Gastrocnemius medialis (tissue), 4 donors: Measurements from ENCODE around the gene MRAP.

Experiments
- CTCF ChIP-seq, 5 experiments: fragments of 450-650 bp in 3 of 5; fragments of 200-600 bp in 2 of 5; sonication (generic) in 2 of 5; IDR thresholded peaks in 4 of 5; conservative IDR thresholded peaks in 1 of 5; 1 replicate in 4 of 5; 2 replicates in 1 of 5; pipeline ENCODE4 v1.5.1; 2016 to 2019; ENCODE audit warnings: antibody characterized with exemption in 5 of 5, mild to moderate bottlenecking in 3 of 5, moderate library complexity in 3 of 5
- POLR2A ChIP-seq, 2 donors: fragments of 450-650 bp; IDR thresholded peaks; one replicate each; pipeline ENCODE4 v1.6.1; 2017; ENCODE audit warnings: antibody characterized with exemption in 2 of 2, mild to moderate bottlenecking in 2 of 2, moderate library complexity in 2 of 2

GRCh38 chr21:32282992-32283391 lies 15.7 kb upstream of the MRAP start:
- TF ChIP-seq CTCF (IDR thresholded peaks at IDR 0.05 in 4 of 5, conservative IDR thresholded peaks at IDR 0.05 in 1 of 5) = no peak
- no peak for TF ChIP-seq POLR2A (IDR thresholded peaks at IDR 0.05)
